ENCODE measurements around the gene HARS1. TPM values are rescaled to one million over a fixed set of nuclear protein-coding genes. Genes with fewer than 3 reads are reported as not detected.

The HARS1 gene
- total RNA-seq, 1 experiment from 2014 or later, result 55.6 TPM

GRCh38 chr5:140696891-140697492, 5.8 kb upstream of the HARS1 start (continued):
- no peak for TF ChIP-seq ARID4B (CRISPR knock-in tag; IDR thresholded peaks at IDR 0.05; ENCODE audit: borderline replicate concordance)

- no peaks in the 10 kb centered on the region for H3K9me3 Mint-ChIP-seq
- TF ChIP-seq GTF2I (CRISPR knock-in tag; conservative IDR thresholded peaks at IDR 0.05) (no peak), PRRX2 (CRISPR knock-in tag; IDR thresholded peaks at IDR 0.05) (no peak), ATF3 (CRISPR knock-in tag; conservative IDR thresholded peaks at IDR 0.05) (no peak), ZNF396 (CRISPR knock-in tag; IDR thresholded peaks at IDR 0.05; ENCODE audit: borderline replicate concordance) (no peak), MXD4 (CRISPR knock-in tag; IDR thresholded peaks at IDR 0.05; ENCODE audit: borderline replicate concordance) (no peak), CTCF (IDR thresholded peaks at IDR 0.05) (no peak), KAT7 (CRISPR knock-in tag; IDR thresholded peaks at IDR 0.05; ENCODE audit: borderline replicate concordance) (no peak), USF2 (CRISPR knock-in tag; IDR thresholded peaks at IDR 0.05) (no peak), ZNF232 (CRISPR knock-in tag; IDR thresholded peaks at IDR 0.05) (no peak), FOXJ3 (CRISPR knock-in tag; IDR thresholded peaks at IDR 0.05; ENCODE audit: borderline replicate concordance) (no peak), GABPB1 (CRISPR knock-in tag; IDR thresholded peaks at IDR 0.05) (no peak), TP53 (CRISPR knock-in tag; IDR thresholded peaks at IDR 0.05) (no peak), FOXP4 (CRISPR knock-in tag; IDR thresholded peaks at IDR 0.05) (no peak), ATF1 (CRISPR knock-in tag; IDR thresholded peaks at IDR 0.05) (no peak), IRF1 (CRISPR knock-in tag; IDR thresholded peaks at IDR 0.05) (no peak), OVOL2 (CRISPR knock-in tag; IDR thresholded peaks at IDR 0.05; ENCODE audit: borderline replicate concordance) (no peak), SP1 (CRISPR knock-in tag; conservative IDR thresholded peaks at IDR 0.05) (no peak), ZNF121 (CRISPR knock-in tag; IDR thresholded peaks at IDR 0.05) (no peak), ZNF416 (CRISPR knock-in tag; IDR thresholded peaks at IDR 0.05) (no peak)
- H3K27me3 Mint-ChIP-seq (ENCODE audit: low read depth), result no peaks in the 10 kb centered on the region
- POLR2A ChIA-PET, result no interaction called here
- CTCF ChIA-PET, result no interaction called here
- H3K36me3 Mint-ChIP-seq, result peaks cover 50% of the 10 kb centered on the region
- no peak overlapping the region for H3K4me3 Mint-ChIP-seq
- H3K27ac Mint-ChIP-seq, result no peak overlapping the region
- ATAC-seq (no peak), DNase-seq (ENCODE audit: low spot score) (no peak)
- peaks cover 21% of the 10 kb centered on the region for H3K4me1 Mint-ChIP-seq
These were observed 3.1 kb upstream of the HARS1 start for GRCh38 chr5:140694276-140694675.
